ENCODE measurements around the gene CRY1.

Gene CRY1

GRCh38 chr12:106987846-106988245, 105.5 kb downstream of the CRY1 start:
- Mint-ChIP-seq H3K27me3 (peaks cover 2% of the 10 kb centered on the region), H3K36me3 (peaks cover 10% of the 10 kb centered on the region), H3K27ac (no peak overlapping the region), H3K9me3 (peaks cover 2% of the 10 kb centered on the region), H3K4me3 (peak overlapping the region; percentile 96), H3K4me1 (peaks cover 13% of the 10 kb centered on the region)
- ATAC-seq (ENCODE audit: low read depth) (no peak), DNase-seq (ENCODE audit: low spot score in 2 of 2) (no peak)

GRCh38 chr12:106986625-106987389, 106.5 kb downstream of the CRY1 start, which contains the start of gene MTERF2:
Gene MTERF2, minus strand, starts transcription at chr12:106987146. Its CDS starts 8,432 bp downstream, at chr12:106978714.
- peak; percentile 96 for ATAC-seq (ENCODE audit: low read depth)
- H3K4me1 Mint-ChIP-seq, result peaks cover 13% of the 10 kb centered on the region
- H3K27me3 Mint-ChIP-seq, result peaks cover 2% of the 10 kb centered on the region
- peak within 1 kb of the TSS; percentile 96 for H3K4me3 Mint-ChIP-seq
- H3K36me3 Mint-ChIP-seq, result peaks cover 10% of the 10 kb centered on the region
- peaks cover 2% of the 10 kb centered on the region for H3K9me3 Mint-ChIP-seq
- DNase-seq (ENCODE audit: low spot score in 2 of 2), result peak; percentile 35 to 56
- H3K27ac Mint-ChIP-seq, result peak within 1 kb of the TSS; percentile 72

GRCh38 chr12:106986135-106986534, 107.2 kb downstream of the CRY1 start:
- H3K4me1 Mint-ChIP-seq, result peaks cover 13% of the 10 kb centered on the region
- no peak for ATAC-seq (ENCODE audit: low read depth)
- H3K27ac Mint-ChIP-seq, result no peak overlapping the region
- DNase-seq (ENCODE audit: low spot score in 2 of 2), result no peak
- peaks cover 10% of the 10 kb centered on the region for H3K36me3 Mint-ChIP-seq
- peaks cover 2% of the 10 kb centered on the region for H3K9me3 Mint-ChIP-seq
- peak overlapping the region; percentile 43 for H3K4me3 Mint-ChIP-seq
- H3K27me3 Mint-ChIP-seq, result peaks cover 2% of the 10 kb centered on the region

GRCh38 chr12:106985479-106985878, 107.9 kb downstream of the CRY1 start:
- H3K9me3 Mint-ChIP-seq, result peaks cover 2% of the 10 kb centered on the region
- H3K4me1 Mint-ChIP-seq, result peaks cover 13% of the 10 kb centered on the region
- ATAC-seq (ENCODE audit: low read depth), result no peak
- peaks cover 2% of the 10 kb centered on the region for H3K27me3 Mint-ChIP-seq
- H3K36me3 Mint-ChIP-seq, result peaks cover 10% of the 10 kb centered on the region
- DNase-seq (ENCODE audit: low spot score in 2 of 2), result no peak
- no peak overlapping the region for H3K4me3 Mint-ChIP-seq
- no peak overlapping the region for H3K27ac Mint-ChIP-seq

- no peak for ATAC-seq (ENCODE audit: low read depth)
- Mint-ChIP-seq H3K27ac (no peak overlapping the region), H3K9me3 (peaks cover 2% of the 10 kb centered on the region), H3K27me3 (peaks cover 2% of the 10 kb centered on the region), H3K4me1 (peaks cover 13% of the 10 kb centered on the region), H3K36me3 (peaks cover 10% of the 10 kb centered on the region), H3K4me3 (no peak overlapping the region)
- no peak for DNase-seq (ENCODE audit: low spot score in 2 of 2)
Observed at GRCh38 chr12:106984588-106985137, 108.7 kb downstream of the CRY1 start.

GRCh38 chr12:106982229-106982628, 111.1 kb downstream of the CRY1 start:
- H3K27me3 Mint-ChIP-seq, result no peaks in the 10 kb centered on the region
- no peak for ATAC-seq (ENCODE audit: low read depth)
- peaks cover 2% of the 10 kb centered on the region for H3K9me3 Mint-ChIP-seq
- H3K4me3 Mint-ChIP-seq, result no peak overlapping the region
- DNase-seq (ENCODE audit: low spot score in 2 of 2), result no peak
- H3K36me3 Mint-ChIP-seq, result peaks cover 12% of the 10 kb centered on the region
- no peak overlapping the region for H3K27ac Mint-ChIP-seq
- H3K4me1 Mint-ChIP-seq, result peaks cover 11% of the 10 kb centered on the region

- peaks cover 2% of the 10 kb centered on the region for H3K9me3 Mint-ChIP-seq
- H3K4me1 Mint-ChIP-seq, result peaks cover 11% of the 10 kb centered on the region
- no peak overlapping the region for H3K27ac Mint-ChIP-seq
- H3K4me3 Mint-ChIP-seq, result no peak overlapping the region
- ATAC-seq (ENCODE audit: low read depth) (no peak), DNase-seq (ENCODE audit: low spot score in 2 of 2) (no peak)
- H3K27me3 Mint-ChIP-seq, result no peaks in the 10 kb centered on the region
- peaks cover 12% of the 10 kb centered on the region for H3K36me3 Mint-ChIP-seq
Observed at GRCh38 chr12:106981788-106982187, 111.6 kb downstream of the CRY1 start.

GRCh38 chr12:106980944-106981343, 112.4 kb downstream of the CRY1 start:
- Mint-ChIP-seq H3K4me1 (peaks cover 13% of the 10 kb centered on the region), H3K9me3 (peaks cover 2% of the 10 kb centered on the region), H3K27me3 (no peaks in the 10 kb centered on the region), H3K36me3 (peaks cover 14% of the 10 kb centered on the region), H3K4me3 (no peak overlapping the region), H3K27ac (no peak overlapping the region)
- no peak for ATAC-seq (ENCODE audit: low read depth)
- no peak for DNase-seq (ENCODE audit: low spot score in 2 of 2)

GRCh38 chr12:106978035-106978800, 115.1 kb downstream of the CRY1 start:
- no peak overlapping the region for H3K4me3 Mint-ChIP-seq
- peaks cover 13% of the 10 kb centered on the region for H3K4me1 Mint-ChIP-seq
- DNase-seq (ENCODE audit: low spot score in 2 of 2), result no peak
- no peaks in the 10 kb centered on the region for H3K27me3 Mint-ChIP-seq
- peaks cover 3% of the 10 kb centered on the region for H3K36me3 Mint-ChIP-seq
- no peak for ATAC-seq (ENCODE audit: low read depth)
- no peaks in the 10 kb centered on the region for H3K9me3 Mint-ChIP-seq
- H3K27ac Mint-ChIP-seq, result no peak overlapping the region

- H3K9me3 Mint-ChIP-seq, result no peaks in the 10 kb centered on the region
- no peak overlapping the region for H3K4me3 Mint-ChIP-seq
- peaks cover 3% of the 10 kb centered on the region for H3K36me3 Mint-ChIP-seq
- no peak for ATAC-seq (ENCODE audit: low read depth)
- no peaks in the 10 kb centered on the region for H3K27me3 Mint-ChIP-seq
- H3K4me1 Mint-ChIP-seq, result peaks cover 13% of the 10 kb centered on the region
- H3K27ac Mint-ChIP-seq, result no peak overlapping the region
- no peak for DNase-seq (ENCODE audit: low spot score in 2 of 2)
Observed at GRCh38 chr12:106976668-106977067, 116.7 kb downstream of the CRY1 start.

- DNase-seq (ENCODE audit: low spot score in 2 of 2), result no peak
- peaks cover 13% of the 10 kb centered on the region for H3K4me1 Mint-ChIP-seq
- no peak overlapping the region for H3K4me3 Mint-ChIP-seq
- H3K27ac Mint-ChIP-seq, result no peak overlapping the region
- no peaks in the 10 kb centered on the region for H3K9me3 Mint-ChIP-seq
- ATAC-seq (ENCODE audit: low read depth), result no peak
- H3K27me3 Mint-ChIP-seq, result no peaks in the 10 kb centered on the region
- H3K36me3 Mint-ChIP-seq, result peaks cover 5% of the 10 kb centered on the region
Observed at GRCh38 chr12:106975993-106976658, 117.2 kb downstream of the CRY1 start.

GRCh38 chr12:106975098-106975497, 118.3 kb downstream of the CRY1 start:
- DNase-seq (ENCODE audit: low spot score in 2 of 2) (no peak), ATAC-seq (ENCODE audit: low read depth) (no peak)
- Mint-ChIP-seq H3K36me3 (peaks cover 9% of the 10 kb centered on the region), H3K27ac (no peak overlapping the region), H3K9me3 (no peaks in the 10 kb centered on the region), H3K27me3 (no peaks in the 10 kb centered on the region), H3K4me1 (peaks cover 13% of the 10 kb centered on the region), H3K4me3 (no peak overlapping the region)

- H3K9me3 Mint-ChIP-seq, result no peaks in the 10 kb centered on the region
- H3K27ac Mint-ChIP-seq, result no peak overlapping the region
- DNase-seq (ENCODE audit: low spot score in 2 of 2) (no peak), ATAC-seq (ENCODE audit: low read depth) (peak; percentile 66)
- H3K27me3 Mint-ChIP-seq, result no peaks in the 10 kb centered on the region
- H3K4me3 Mint-ChIP-seq, result no peak overlapping the region
- peaks cover 13% of the 10 kb centered on the region for H3K4me1 Mint-ChIP-seq
- peaks cover 9% of the 10 kb centered on the region for H3K36me3 Mint-ChIP-seq
Observed at GRCh38 chr12:106974511-106974910, 118.8 kb downstream of the CRY1 start.

- no peak overlapping the region for H3K27ac Mint-ChIP-seq
Observed at GRCh38 chr12:106973545-106973944, 119.8 kb downstream of the CRY1 start.

More at GRCh38 chr12:106973545-106973944, 119.8 kb downstream of the CRY1 start:
- DNase-seq (ENCODE audit: low spot score in 2 of 2), result no peak
- Mint-ChIP-seq H3K4me3 (no peak overlapping the region), H3K9me3 (no peaks in the 10 kb centered on the region), H3K36me3 (peaks cover 9% of the 10 kb centered on the region), H3K4me1 (peaks cover 13% of the 10 kb centered on the region), H3K27me3 (no peaks in the 10 kb centered on the region)
- no peak for ATAC-seq (ENCODE audit: low read depth)
